PC-3 (cell line): ENCODE data around the gene IFITM2.

ENCODE experiments used
- CTCF ChIP-seq: fragments of 300-600 bp; sonication (generic); conservative IDR thresholded peaks from 2 replicates; pipeline ENCODE4 v1.5.1; 2017; ENCODE audit warnings: antibody characterized with exemption, low read depth, mild to moderate bottlenecking, low read length
- EZH2 ChIP-seq: fragments of 300-600 bp; sonication (generic); IDR thresholded peaks from one replicate; pipeline ENCODE4 v1.6.1; 2017; ENCODE audit warnings: antibody characterized with exemption, mild to moderate bottlenecking, low read length; ENCODE audit not compliant: unreplicated experiment

- TF ChIP-seq CTCF (no peak), EZH2 (no peak)
These were observed 20.4 kb downstream of the IFITM2 start for GRCh38 chr11:328012-328411.
